CD4-positive, alpha-beta T cell treated with Interleukin-2 at 100 ng/mL for 4 hours (primary cell): ENCODE measurements around the gene UGT1A8.

Source experiments
- DNase-seq: peaks from one replicate; pipeline ENCODE4 v3.0.0-alpha.2; 2020; ENCODE audit warnings: low spot score

Gene UGT1A8

GRCh38 chr2:233819884-233820773, 202.7 kb downstream of the UGT1A8 start:
- no peak for DNase-seq

- no peak for DNase-seq
Observed at GRCh38 chr2:233820774-233821105, 203.3 kb downstream of the UGT1A8 start.

- DNase-seq, result no peak
Observed at GRCh38 chr2:233821196-233821595, 203.8 kb downstream of the UGT1A8 start.

GRCh38 chr2:233821709-233822100, 204.3 kb downstream of the UGT1A8 start:
- DNase-seq, result no peak

GRCh38 chr2:233822101-233822771, 204.8 kb downstream of the UGT1A8 start:
- DNase-seq, result no peak
